Measurements from ENCODE around the gene MROH8.

GRCh38 chr20:37055276-37055675 lies 124.1 kb downstream of the MROH8 start:
- TF ChIP-seq ZNF26 (tag by site-specific recombination; IDR thresholded peaks at IDR 0.05) (no peak), SP7 (tag by site-specific recombination; IDR thresholded peaks at IDR 0.05) (no peak), GLI4 (tag by site-specific recombination; IDR thresholded peaks at IDR 0.05) (no peak), PRDM1 (tag by site-specific recombination; IDR thresholded peaks at IDR 0.05) (no peak), CTCF (tag by site-specific recombination; IDR thresholded peaks at IDR 0.05) (no peak), ZBTB7A (tag by site-specific recombination; IDR thresholded peaks at IDR 0.05; ENCODE audit: low read depth) (no peak), ZBTB8A (tag by site-specific recombination; IDR thresholded peaks at IDR 0.05) (no peak), ZNF677 (tag by site-specific recombination; IDR thresholded peaks at IDR 0.05) (no peak), ZNF785 (tag by site-specific recombination; IDR thresholded peaks at IDR 0.05) (no peak), ZBTB48 (tag by site-specific recombination; IDR thresholded peaks at IDR 0.05) (no peak), ZFP37 (tag by site-specific recombination; IDR thresholded peaks at IDR 0.05) (no peak), ZNF473 (tag by site-specific recombination; IDR thresholded peaks at IDR 0.05) (no peak)
